SK-N-SH (cell line): ENCODE data around the gene HOPX. TPM values are rescaled to one million over a fixed set of nuclear protein-coding genes. Genes with fewer than 3 reads are reported as not detected.
"Not testable (repeated sequence)": the region's sequence is repeated elsewhere in the genome, so short reads cannot be mapped to it uniquely, and the experiment has no call there.

Experiments
- CTCF ChIA-PET: fragments of 300-600, 350-600 bp; formaldehyde crosslinking; extraction: SDS; loops from one replicate; lab custom pipeline; 2021; lab: Yijun Ruan, JAX
- POLR2A ChIA-PET: fragments of 350-600 bp; sonication (Branson Sonifier 250); formaldehyde crosslinking; extraction: SDS; loops from one replicate; lab custom pipeline; 2020; ENCODE audit warnings: antibody characterized with exemption, inconsistent platforms; lab: Yijun Ruan, JAX
- DNase-seq: peaks from one replicate; pipeline ENCODE4 v3.0.0; 2012
- H2AFZ ChIP-seq: fragments of 200-600 bp; sonication (generic); 2 replicates; pipeline ENCODE4 v1.8.1; 2016; ENCODE audit warnings: antibody characterized with exemption, mild to moderate bottlenecking, low read depth
- H3F3A ChIP-seq: fragments of 200-600 bp; sonication (generic); replicated peaks from 2 replicates; pipeline ENCODE3; 2016; ENCODE audit warnings: antibody characterized with exemption, mild to moderate bottlenecking; ENCODE audit not compliant: insufficient read depth
- H3K27ac ChIP-seq, 2 experiments: fragments of 200-500 bp in 1 of 2; fragments of 200-600 bp in 1 of 2; sonication (Bioruptor generic) in 1 of 2; sonication (generic), shearing (Covaris generic) in 1 of 2; 2 replicates each; pipeline versions ENCODE4 v1.5.1 to v1.6.1; 2014 to 2016; ENCODE audit warnings: low read depth in 2 of 2, inconsistent platforms in 1 of 2, low read length in 1 of 2, mild to moderate bottlenecking in 1 of 2, mixed read lengths in 1 of 2
- H3K27me3 ChIP-seq: fragments of 200-600 bp; sonication (generic), shearing (Covaris generic); 2 replicates; pipeline ENCODE4 v1.6.1; 2016; ENCODE audit warnings: mixed run types; ENCODE audit not compliant: insufficient read depth
- H3K36me3 ChIP-seq, 2 experiments: fragments of 200-500 bp in 1 of 2; fragments of 200-600 bp in 1 of 2; sonication (Bioruptor generic) in 1 of 2; sonication (generic) in 1 of 2; replicated peaks in 1 of 2; 2 replicates each; pipeline versions ENCODE3 to v1.5.1; 2014 to 2016; ENCODE audit warnings: low read length in 1 of 2, mild to moderate bottlenecking in 1 of 2; ENCODE audit not compliant: insufficient read depth in 2 of 2, control insufficient read depth in 1 of 2
- H3K4me1 ChIP-seq, 2 experiments: fragments of 200-500 bp in 1 of 2; fragments of 200-600 bp in 1 of 2; sonication (Bioruptor generic) in 1 of 2; sonication (generic), shearing (Covaris generic) in 1 of 2; 2 replicates each; pipeline versions ENCODE4 v1.5.1 to v1.6.1; 2014 to 2016; ENCODE audit warnings: low read depth in 1 of 2, low read length in 1 of 2, mixed run types in 1 of 2; ENCODE audit not compliant: insufficient read depth in 2 of 2, control insufficient read depth in 1 of 2
- H3K4me2 ChIP-seq: fragments of 200-600 bp; sonication (generic), shearing (Covaris generic); 2 replicates; pipeline ENCODE4 v1.6.1; 2017; ENCODE audit warnings: mixed run types
- H3K4me3 ChIP-seq, 2 experiments: fragments of 200-500 bp in 1 of 2; fragments of 200-600 bp in 1 of 2; sonication (Bioruptor generic) in 1 of 2; sonication (generic), shearing (Covaris generic) in 1 of 2; 2 replicates each; pipeline versions ENCODE4 v1.5.1 to v1.8.1; 2014 to 2016; ENCODE audit warnings: low read depth in 2 of 2, inconsistent platforms in 1 of 2, low read length in 1 of 2, mild to moderate bottlenecking in 1 of 2, mixed read lengths in 1 of 2, moderate library complexity in 1 of 2
- H3K79me2 ChIP-seq: fragments of 200-600 bp; sonication (generic); 2 replicates; pipeline ENCODE4 v1.8.1; 2017; ENCODE audit warnings: mild to moderate bottlenecking; ENCODE audit not compliant: insufficient read depth
- H3K9ac ChIP-seq: fragments of 200-600 bp; sonication (generic); 2 replicates; pipeline ENCODE4 v1.6.1; 2017; ENCODE audit warnings: mixed run types
- H3K9me2 ChIP-seq: fragments of 200-600 bp; sonication (generic); 2 replicates; pipeline ENCODE4 v1.6.1; 2017; ENCODE audit warnings: mixed run types
- H3K9me3 ChIP-seq: fragments of 200-600 bp; sonication (generic); 2 replicates; pipeline ENCODE4 v1.6.1; 2017; ENCODE audit warnings: mixed run types, mild to moderate bottlenecking, moderate library complexity
- H4K20me1 ChIP-seq: fragments of 200-600 bp; sonication (generic); 2 replicates; pipeline ENCODE4 v1.6.1; 2017; ENCODE audit warnings: mild to moderate bottlenecking, mixed run types; ENCODE audit not compliant: insufficient read depth
- CHD2 ChIP-seq: fragments of 150-350 bp; IDR thresholded peaks from 2 replicates; pipeline ENCODE4 v1.6.1; 2018; ENCODE audit warnings: low read length; ENCODE audit not compliant: partially characterized antibody
- EP300 ChIP-seq, 2 experiments: IDR thresholded peaks; 2 replicates each; pipeline versions ENCODE4 v1.4.0 to v1.6.1; 2012; ENCODE audit warnings: borderline replicate concordance in 1 of 2, low read depth in 1 of 2, low read length in 1 of 2
- EZH2phosphoT487 ChIP-seq: fragments of 200-600 bp; sonication (generic); IDR thresholded peaks from 2 replicates; pipeline ENCODE4 v1.6.1; 2017; ENCODE audit warnings: low read depth, mixed run types, mild to moderate bottlenecking, antibody characterized with exemption, moderate library complexity, borderline replicate concordance
- FOXJ3 ChIP-seq: sonication (generic); formaldehyde crosslinking; IDR thresholded peaks from 2 replicates; pipeline ENCODE4 v1.5.1; 2020; ENCODE audit warnings: mild to moderate bottlenecking, missing genetic modification reagents
- JUND ChIP-seq: IDR thresholded peaks from 2 replicates; pipeline ENCODE4 v1.4.0; 2012
- MEF2A ChIP-seq: IDR thresholded peaks from 2 replicates; pipeline ENCODE4 v1.4.0; 2012; ENCODE audit warnings: low read depth, borderline replicate concordance
- MXI1 ChIP-seq: IDR thresholded peaks from 2 replicates; pipeline ENCODE4 v1.6.1; 2012; ENCODE audit warnings: mild to moderate bottlenecking, low read depth, low read length, improper control_type of control experiment
- NFIC ChIP-seq: IDR thresholded peaks from 2 replicates; pipeline ENCODE4 v1.4.0; 2012; ENCODE audit warnings: borderline replicate concordance
- NRF1 ChIP-seq: IDR thresholded peaks from 2 replicates; pipeline ENCODE4 v1.6.1; 2012; ENCODE audit warnings: low read depth, mild to moderate bottlenecking, low read length
- RXRA ChIP-seq: IDR thresholded peaks from 2 replicates; pipeline ENCODE4 v1.4.0; 2012; ENCODE audit warnings: low read depth, mild to moderate bottlenecking, borderline replicate concordance
- TEAD4 ChIP-seq: IDR thresholded peaks from 2 replicates; pipeline ENCODE4 v1.4.0; 2012; ENCODE audit warnings: mild to moderate bottlenecking, borderline replicate concordance; ENCODE audit not compliant: insufficient read depth
- YY1 ChIP-seq: IDR thresholded peaks from 2 replicates; pipeline ENCODE4 v1.4.0; 2012; ENCODE audit warnings: low read depth, mild to moderate bottlenecking
- WGBS: methylation state at CpG from one replicate; pipeline ENCODE4 v1.1.6; 2017; ENCODE audit warnings: low lambda C conversion rate; 5-methylcytosine and 5-hydroxymethylcytosine counted together
- polyA plus RNA-seq, 3 experiments: library from polyadenylated mRNA; depleted of rRNA; stranded (reverse); fragments of >200 nt; gene quantifications; 2 replicates each; pipeline ENCODE4 v1.2.3, GENCODE V29; 2012
- TF ChIP-seq, protein P1 (sequence below): IDR thresholded peaks from 2 replicates; pipeline ENCODE4 v1.4.0; 2012; ENCODE audit warnings: low read depth, borderline replicate concordance
- TF ChIP-seq, protein P2 (sequence below): IDR thresholded peaks from 2 replicates; pipeline ENCODE4; 2012
- TF ChIP-seq, protein P3 (sequence below): IDR thresholded peaks from 2 replicates; pipeline ENCODE4 v1.4.0; 2012; ENCODE audit warnings: low read depth

HOPX gene
- polyA plus RNA-seq, 1 of the 3 experiments (the other 2 are of a cell fraction) = 0.05 TPM

DNA sequence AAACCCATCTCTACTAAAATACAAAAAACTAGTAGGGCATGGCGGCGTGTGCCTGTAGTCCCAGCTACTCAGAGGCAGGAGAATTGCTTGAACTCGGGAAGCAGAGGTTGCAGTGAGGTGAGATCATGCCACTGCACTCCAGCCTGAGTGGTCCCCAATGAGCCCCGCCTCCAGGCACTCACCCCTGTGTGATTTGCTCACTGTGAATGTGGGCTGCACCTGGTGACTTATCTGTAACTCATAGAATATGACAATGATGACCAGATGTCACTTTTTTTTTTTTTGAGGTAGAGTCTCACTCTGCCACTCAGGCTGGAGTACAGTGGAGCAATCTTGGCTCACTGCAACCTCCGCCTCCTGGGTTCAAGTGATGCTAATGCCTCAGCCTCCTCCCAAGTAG, 49.0 kb upstream of the HOPX start (continued):
- TF ChIP-seq EP300 (IDR thresholded peaks at IDR 0.05; ENCODE audit: borderline replicate concordance in 1 of 2, low read depth in 1 of 2, low read length in 1 of 2) = no peak
- TF ChIP-seq MEF2A = no peak
- TF ChIP-seq, protein P1, sequence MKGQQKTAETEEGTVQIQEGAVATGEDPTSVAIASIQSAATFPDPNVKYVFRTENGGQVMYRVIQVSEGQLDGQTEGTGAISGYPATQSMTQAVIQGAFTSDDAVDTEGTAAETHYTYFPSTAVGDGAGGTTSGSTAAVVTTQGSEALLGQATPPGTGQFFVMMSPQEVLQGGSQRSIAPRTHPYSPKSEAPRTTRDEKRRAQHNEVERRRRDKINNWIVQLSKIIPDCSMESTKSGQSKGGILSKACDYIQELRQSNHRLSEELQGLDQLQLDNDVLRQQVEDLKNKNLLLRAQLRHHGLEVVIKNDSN = no peak
- TF ChIP-seq, protein P2, sequence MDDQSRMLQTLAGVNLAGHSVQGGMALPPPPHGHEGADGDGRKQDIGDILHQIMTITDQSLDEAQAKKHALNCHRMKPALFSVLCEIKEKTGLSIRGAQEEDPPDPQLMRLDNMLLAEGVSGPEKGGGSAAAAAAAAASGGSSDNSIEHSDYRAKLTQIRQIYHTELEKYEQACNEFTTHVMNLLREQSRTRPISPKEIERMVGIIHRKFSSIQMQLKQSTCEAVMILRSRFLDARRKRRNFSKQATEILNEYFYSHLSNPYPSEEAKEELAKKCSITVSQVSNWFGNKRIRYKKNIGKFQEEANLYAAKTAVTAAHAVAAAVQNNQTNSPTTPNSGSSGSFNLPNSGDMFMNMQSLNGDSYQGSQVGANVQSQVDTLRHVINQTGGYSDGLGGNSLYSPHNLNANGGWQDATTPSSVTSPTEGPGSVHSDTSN = no peak
- TF ChIP-seq RXRA = no peak
- TF ChIP-seq EZH2phosphoT487 = no peak
- no peak for TF ChIP-seq NRF1
- TF ChIP-seq FOXJ3 = no peak

GRCh38 chr4:56728512-56728911, 47.4 kb upstream of the HOPX start:
- no peaks in the 10 kb centered on the region for H3K4me1 ChIP-seq
- ChIA-PET POLR2A (no interaction called here), CTCF (interaction anchor here (1.6 kb wide), 1 partner anchor 153 kb away, joined by 5 read pairs; no protein-coding TSS in a partner anchor)
- no peak overlapping the region for H3K4me3 ChIP-seq
- no peak overlapping the region for H3K9ac ChIP-seq
- no peaks in the 10 kb centered on the region for H4K20me1 ChIP-seq
- no peak for DNase-seq
- no peak overlapping the region for H2AFZ ChIP-seq
- TF ChIP-seq TEAD4 (no peak), NRF1 (no peak), NFIC (no peak), CHD2 (no peak)
- WGBS = 37% methylated on average over 4 of the region's 4 CpGs
- H3K79me2 ChIP-seq = no peaks in the 10 kb centered on the region
- H3K36me3 ChIP-seq = no peaks in the 10 kb centered on the region
- no peaks in the 10 kb centered on the region for H3K9me2 ChIP-seq
- H3F3A ChIP-seq = no peaks in the 10 kb centered on the region
- H3K4me2 ChIP-seq = no peak overlapping the region
- H3K27ac ChIP-seq = no peak overlapping the region
- no peaks in the 10 kb centered on the region for H3K27me3 ChIP-seq
- H3K9me3 ChIP-seq = no peaks in the 10 kb centered on the region

DNA sequence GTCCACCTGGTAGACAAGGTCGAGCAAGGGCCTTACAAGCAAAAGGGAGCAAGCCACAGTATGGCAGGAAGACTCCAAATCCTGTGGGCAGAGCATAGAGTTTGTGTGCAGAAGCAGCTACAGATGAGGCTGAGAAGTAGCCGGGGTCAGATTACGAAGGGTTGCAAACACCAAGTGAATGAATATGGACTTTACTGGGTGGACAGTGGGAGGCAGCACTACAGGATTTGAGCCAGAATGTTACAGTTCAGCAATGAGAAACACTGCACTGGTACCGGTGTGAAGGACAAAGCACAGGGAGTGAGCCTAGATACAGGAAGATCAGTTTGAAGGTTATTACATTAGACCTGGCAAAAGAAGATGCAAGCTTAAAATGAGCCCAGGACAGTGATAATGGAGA, 46.1 kb upstream of the HOPX start:
- Histone ChIP-seq H3K9ac (no peak overlapping the region), H3F3A (no peaks in the 10 kb centered on the region), H3K79me2 (no peaks in the 10 kb centered on the region), H2AFZ (no peak overlapping the region), H3K4me3 (no peak overlapping the region), H3K27ac (no peak overlapping the region), H3K9me3 (no peaks in the 10 kb centered on the region), H3K9me2 (no peaks in the 10 kb centered on the region), H3K36me3 (no peaks in the 10 kb centered on the region), H3K4me2 (no peak overlapping the region), H3K4me1 (no peaks in the 10 kb centered on the region), H4K20me1 (no peaks in the 10 kb centered on the region), H3K27me3 (no peaks in the 10 kb centered on the region)
- CTCF ChIA-PET = interaction anchor here (1.6 kb wide), 1 partner anchor 151 kb away, joined by 5 read pairs; no protein-coding TSS in a partner anchor
- 35% methylated on average over 4 of the region's 4 CpGs for WGBS
- no peak for TF ChIP-seq JUND
- no peak for TF ChIP-seq MXI1
- TF ChIP-seq MEF2A = no peak
- TF ChIP-seq, protein P3, sequence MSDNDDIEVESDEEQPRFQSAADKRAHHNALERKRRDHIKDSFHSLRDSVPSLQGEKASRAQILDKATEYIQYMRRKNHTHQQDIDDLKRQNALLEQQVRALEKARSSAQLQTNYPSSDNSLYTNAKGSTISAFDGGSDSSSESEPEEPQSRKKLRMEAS = no peak
- no peak for TF ChIP-seq YY1
- no peak for DNase-seq
- POLR2A ChIA-PET = no interaction called here

DNA sequence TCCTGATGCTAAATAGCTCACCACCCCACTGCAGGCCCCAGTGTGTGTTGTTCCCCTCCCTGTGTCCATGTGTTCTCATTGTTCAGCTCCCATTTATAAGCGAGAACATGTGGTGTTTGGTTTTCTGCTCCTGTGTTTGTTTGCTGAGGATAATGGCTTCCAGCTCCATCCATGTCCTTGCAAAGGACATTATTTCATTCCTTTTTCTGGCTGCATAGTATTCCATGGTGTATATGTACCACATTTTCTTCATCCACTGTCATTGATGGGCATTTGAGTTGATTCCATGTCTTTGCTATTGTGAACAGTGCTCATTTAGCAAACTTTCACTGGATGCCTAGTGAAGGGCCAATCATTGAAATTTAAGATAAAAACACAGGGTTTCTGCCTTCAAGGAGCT, 45.5 kb upstream of the HOPX start:
- H4K20me1 ChIP-seq, POLR2A ChIA-PET, H2AFZ ChIP-seq, H3K4me3 ChIP-seq, H3K79me2 ChIP-seq, H3K27me3 ChIP-seq, H3K9me2 ChIP-seq, H3K27ac ChIP-seq, DNase-seq, H3K4me1 ChIP-seq, H3K9ac ChIP-seq, H3F3A ChIP-seq, H3K36me3 ChIP-seq, H3K9me3 ChIP-seq, H3K4me2 ChIP-seq: not testable (repeated sequence)
- 58% methylated on average over 1 of the region's 1 CpG for WGBS
- CTCF ChIA-PET = interaction anchor here (1.1 to 1.6 kb wide), 3 partner anchors 18 to 151 kb away, joined by 3 to 5 read pairs (median 3); no protein-coding TSS in a partner anchor
